HepG2 (cell line): ENCODE results near the gene HAGHL. TPM values are rescaled to one million over a fixed set of nuclear protein-coding genes. Genes with fewer than 3 reads are reported as not detected.

ENCODE experiments used
- ADNP ChIP-seq: sonication (generic); formaldehyde crosslinking; IDR thresholded peaks from 2 replicates; pipeline ENCODE4 v1.4.0; 2020; ENCODE audit warnings: missing genetic modification reagents
- DMAP1 ChIP-seq: IDR thresholded peaks from 2 replicates; pipeline ENCODE4 v1.6.1; 2016
- GPBP1L1 ChIP-seq: sonication (generic); formaldehyde crosslinking; IDR thresholded peaks from 2 replicates; pipeline ENCODE4 v1.5.0; 2020; ENCODE audit warnings: mild to moderate bottlenecking, missing genetic modification reagents
- NFIC ChIP-seq: IDR thresholded peaks from 2 replicates; pipeline ENCODE4 v1.6.1; 2012; ENCODE audit warnings: mild to moderate bottlenecking, low read length, inconsistent platforms
- PAWR ChIP-seq: sonication (generic); formaldehyde crosslinking; IDR thresholded peaks from 2 replicates; pipeline ENCODE4 v1.4.0; 2020; ENCODE audit warnings: missing genetic modification reagents, mild to moderate bottlenecking, borderline replicate concordance
- YEATS4 ChIP-seq: sonication (generic); formaldehyde crosslinking; IDR thresholded peaks from 2 replicates; pipeline ENCODE4 v1.4.0; 2020; ENCODE audit warnings: missing genetic modification reagents, borderline replicate concordance
- ZBTB38 ChIP-seq: sonication (generic); formaldehyde crosslinking; IDR thresholded peaks from 2 replicates; pipeline ENCODE4 v1.5.1; 2020; ENCODE audit warnings: mild to moderate bottlenecking, missing genetic modification reagents
- ZBTB39 ChIP-seq: sonication (generic); formaldehyde crosslinking; IDR thresholded peaks from 2 replicates; pipeline ENCODE4 v1.5.0; 2020; ENCODE audit warnings: missing genetic modification reagents
- ZBTB42 ChIP-seq: sonication (generic); formaldehyde crosslinking; IDR thresholded peaks from 2 replicates; pipeline ENCODE4 v1.5.0; 2020; ENCODE audit warnings: mild to moderate bottlenecking, missing genetic modification reagents
- ZNF616 ChIP-seq: sonication (generic); formaldehyde crosslinking; IDR thresholded peaks from 2 replicates; pipeline ENCODE4 v1.5.0; 2020; ENCODE audit warnings: low read depth, mild to moderate bottlenecking, missing genetic modification reagents
- polyA plus RNA-seq, 8 experiments: library from polyadenylated mRNA; depleted of rRNA in 3 of 8; stranded (reverse) in 7 of 8; unstranded in 1 of 8; fragments of >200 nt; fragmentation: Illumina TruSeq in 4 of 8; extraction: Trizol in 4 of 8; gene quantifications; 2 replicates each; pipeline versions ENCODE4 v1.2.1 to v1.2.3, GENCODE V29; 2011 to 2016; ENCODE audit warnings: low read depth in 4 of 8, missing spikeins in 1 of 8, mixed read lengths in 1 of 8; ENCODE audit not compliant: insufficient read depth in 1 of 8
- total RNA-seq, 5 experiments: library from RNA; depleted of rRNA; stranded (reverse); fragments of >200 nt; fragmentation: Illumina TruSeq; extraction: Trizol; gene quantifications; 2 replicates each; pipeline ENCODE4 v1.2.3, GENCODE V29; 2016; ENCODE audit warnings: low read depth in 1 of 5

HAGHL gene
- total and polyA plus RNA-seq, 2 of the 13 experiments (the other 11 are each of a cell fraction or from before 2014, with no cell fraction given): 3.4 to 8.4 TPM

GRCh38 chr16:719815-720446 lies 7.0 kb upstream of the HAGHL start (continued):
- TF ChIP-seq PAWR (CRISPR knock-in tag) (no peak), ZBTB42 (CRISPR knock-in tag) (no peak), DMAP1 (no peak), GPBP1L1 (CRISPR knock-in tag) (no peak), ZNF616 (no peak), ADNP (CRISPR knock-in tag) (no peak), ZBTB39 (CRISPR knock-in tag) (no peak), NFIC (no peak), ZBTB38 (CRISPR knock-in tag) (peak; percentile 23; the same call in 1 of the 2 replicates), YEATS4 (CRISPR knock-in tag) (no peak)
- TF ChIP-seq, all 625 proteins: peak for 27
